ENCODE measurements around the gene MAST4.
A peak's percentile ranks its signal among the peaks of the same experiment; 100 is the strongest.

MAST4 gene

DNA sequence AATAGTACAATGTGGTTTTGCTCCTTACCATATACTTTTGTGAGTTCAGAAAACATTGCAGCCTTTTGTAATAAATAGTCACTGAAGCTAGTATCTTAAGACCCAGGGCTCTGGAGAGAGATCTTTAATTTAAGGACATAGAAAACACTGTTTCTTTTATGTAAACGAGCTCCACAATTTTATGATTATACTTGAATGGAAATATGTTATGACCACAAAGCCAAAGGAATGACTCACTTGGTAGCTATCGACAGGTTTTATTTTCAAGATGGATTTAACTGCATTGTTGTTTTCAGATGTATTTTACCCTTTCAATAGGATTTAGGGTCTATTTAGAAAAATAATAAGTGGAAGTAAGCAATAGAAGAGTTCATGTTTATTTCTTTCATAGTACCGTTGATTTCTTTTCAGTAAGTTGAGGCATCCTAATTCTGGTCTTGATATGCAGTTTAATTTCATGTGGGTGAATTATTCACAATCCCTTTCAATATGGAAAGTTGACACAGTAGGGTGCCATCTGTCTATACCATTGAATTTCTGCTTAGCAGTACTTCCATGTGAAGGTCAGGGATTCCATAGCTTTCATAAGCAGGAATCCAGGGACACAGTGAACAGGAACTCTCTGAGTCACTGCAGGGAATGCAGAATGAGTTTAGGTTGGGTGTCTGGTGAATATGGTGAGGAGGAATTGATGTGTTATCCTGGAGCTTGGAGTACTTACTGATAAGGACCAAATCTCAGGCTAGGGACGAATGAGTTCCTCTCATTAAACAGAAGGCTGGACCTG, 442.8 kb downstream of the MAST4 start:
- peak in 1 of 3 donors; percentile 70 for DNase-seq
- no peaks in the 10 kb centered on the region for H3K27me3 ChIP-seq (replicated peaks in 2 of 5; ENCODE audit: control insufficient read depth in 4 of 5, insufficient read depth in 5 of 5, low read length in 4 of 5)
- WGBS (ENCODE audit: insufficient coverage) = 64% methylated on average over 1 of the region's 4 CpGs
- H3K4me1 ChIP-seq (ENCODE audit: control extremely low read depth in 1 of 4, control insufficient read depth in 4 of 4, insufficient read depth in 4 of 4, low read length in 3 of 4) = peaks cover 19 to 65% (median 35%) of the 10 kb centered on the region in 4 experiments
- POLR2A ChIA-PET = no interaction called here
- CTCF ChIA-PET = interaction anchor here (1.3 kb wide), 1 partner anchor 8 kb away, joined by 3 read pairs; no protein-coding TSS in a partner anchor
- no peaks in the 10 kb centered on the region for H3K9me3 ChIP-seq (ENCODE audit: control extremely low read depth in 1 of 5, control insufficient read depth in 4 of 5, insufficient read depth in 2 of 5, low read depth in 1 of 5, low read length in 4 of 5)
- H3K4me3 ChIP-seq (ENCODE audit: control insufficient read depth in 1 of 7, extremely low read depth in 1 of 7, insufficient read depth in 4 of 7, low read depth in 2 of 7, low read length in 6 of 7) = no peak overlapping the region
- no peak overlapping the region for H3K27ac ChIP-seq (ENCODE audit: insufficient read depth in 1 of 2, low read depth in 1 of 2, low read length in 2 of 2, poor library complexity in 1 of 2, severe bottlenecking in 2 of 2)
- H3K36me3 ChIP-seq (ENCODE audit: control insufficient read depth in 4 of 4, insufficient read depth in 4 of 4, low read length in 3 of 4) = peaks cover 0 to 2% (median 0%) of the 10 kb centered on the region in 4 experiments

DNA sequence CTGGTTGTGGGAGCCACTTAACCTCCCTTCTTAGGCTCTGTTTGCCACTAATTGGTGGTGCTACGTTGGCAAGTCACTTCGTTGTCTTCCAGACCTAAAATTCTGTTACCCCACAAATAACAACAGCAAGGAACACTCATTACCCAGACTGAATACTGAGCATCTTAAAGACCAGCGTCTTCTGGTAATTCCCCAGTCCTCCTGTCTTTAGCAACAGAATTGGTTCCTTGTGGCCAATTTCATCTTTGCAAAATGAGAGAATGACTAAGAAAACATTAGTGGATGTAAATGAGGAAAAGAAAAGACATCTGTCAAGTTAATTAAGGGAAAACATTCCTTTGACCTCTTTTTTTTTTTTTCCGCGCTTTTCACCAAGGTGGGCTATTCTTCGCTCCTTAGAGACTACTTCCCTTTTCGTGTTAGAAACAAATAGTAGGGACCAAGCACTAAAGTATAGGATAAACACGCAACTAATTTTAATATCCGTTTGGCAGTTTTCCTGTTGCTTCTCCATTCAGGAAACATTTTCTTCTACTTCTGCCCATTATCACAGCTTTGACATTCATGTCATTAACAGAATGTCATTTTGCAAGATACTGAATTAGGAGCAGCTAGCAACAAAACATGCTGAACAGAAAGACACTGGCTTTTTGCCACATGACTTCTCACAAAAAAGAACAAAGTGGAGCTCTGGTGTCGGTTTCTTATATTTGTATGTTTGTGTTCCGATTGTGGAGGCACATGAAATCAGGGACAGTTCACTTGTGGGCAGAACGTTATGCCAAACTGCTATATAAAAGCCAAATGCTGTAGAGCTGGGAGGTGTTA, 446.2 kb downstream of the MAST4 start:
- H3K4me1 ChIP-seq (ENCODE audit: control extremely low read depth in 1 of 4, control insufficient read depth in 4 of 4, insufficient read depth in 4 of 4, low read length in 3 of 4) = peaks cover 16 to 55% (median 23%) of the 10 kb centered on the region in 4 experiments
- POLR2A ChIA-PET = no interaction called here
- WGBS (ENCODE audit: insufficient coverage) = 23% methylated on average over 10 of the region's 12 CpGs
- CTCF ChIA-PET = interaction anchor here (0.8 to 1.1 kb wide), 2 partner anchors 12 to 19 kb away, joined by 3 to 4 read pairs; no protein-coding TSS in a partner anchor
- peak overlapping the region in 5 of 7 experiments; percentile 21 to 68 (median 46) for H3K4me3 ChIP-seq (ENCODE audit: control insufficient read depth in 1 of 7, extremely low read depth in 1 of 7, insufficient read depth in 4 of 7, low read depth in 2 of 7, low read length in 6 of 7)
- no peaks in the 10 kb centered on the region for H3K36me3 ChIP-seq (ENCODE audit: control insufficient read depth in 4 of 4, insufficient read depth in 4 of 4, low read length in 3 of 4)
- DNase-seq = peak in 2 of 3 donors; percentile 62 to 71
- H3K9me3 ChIP-seq (ENCODE audit: control extremely low read depth in 1 of 5, control insufficient read depth in 4 of 5, insufficient read depth in 2 of 5, low read depth in 1 of 5, low read length in 4 of 5) = no peaks in the 10 kb centered on the region
- H3K27me3 ChIP-seq (replicated peaks in 2 of 5; ENCODE audit: control insufficient read depth in 4 of 5, insufficient read depth in 5 of 5, low read length in 4 of 5) = no peaks in the 10 kb centered on the region
- H3K27ac ChIP-seq (ENCODE audit: insufficient read depth in 1 of 2, low read depth in 1 of 2, low read length in 2 of 2, poor library complexity in 1 of 2, severe bottlenecking in 2 of 2) = peak overlapping the region in 1 of 2 experiments; percentile 27

DNA sequence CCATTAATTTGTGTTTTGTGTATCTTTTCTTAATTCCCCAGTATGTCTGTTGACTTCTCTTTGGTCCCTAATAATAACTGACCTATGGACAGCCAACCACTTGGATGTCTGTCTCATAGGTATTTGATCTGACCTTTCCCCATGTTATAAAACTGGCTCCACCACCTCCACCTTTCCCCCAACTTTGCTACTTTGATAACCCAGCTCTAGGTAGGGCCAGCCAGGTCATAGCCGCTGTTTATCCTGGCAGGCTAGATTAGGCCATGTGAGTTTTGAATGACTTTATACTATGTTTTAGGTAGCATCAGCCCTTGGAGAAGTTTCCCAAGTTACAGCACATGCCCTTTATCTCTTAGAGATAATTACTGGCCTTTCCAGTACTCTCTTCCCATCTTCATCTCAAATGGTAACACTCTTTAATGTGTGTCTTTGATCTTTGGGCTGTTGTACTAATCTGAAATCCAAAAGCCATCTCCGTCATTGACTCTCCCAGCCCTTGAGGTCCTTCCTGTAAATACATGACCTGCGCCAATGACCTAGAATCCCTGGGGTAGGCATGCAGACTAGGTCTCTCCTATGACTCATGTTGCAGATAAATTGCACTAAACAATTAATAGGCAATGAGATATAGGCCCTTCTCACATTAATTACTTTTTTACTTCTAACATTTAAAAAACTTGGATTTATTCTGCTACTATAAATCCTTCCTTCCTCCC, 447.8 kb downstream of the MAST4 start:
- DNase-seq = no peak
- no peak overlapping the region for H3K27ac ChIP-seq (ENCODE audit: insufficient read depth in 1 of 2, low read depth in 1 of 2, low read length in 2 of 2, poor library complexity in 1 of 2, severe bottlenecking in 2 of 2)
- WGBS (ENCODE audit: insufficient coverage) = 100% methylated on average over 1 of the region's 3 CpGs
- no peaks in the 10 kb centered on the region for H3K9me3 ChIP-seq (ENCODE audit: control extremely low read depth in 1 of 5, control insufficient read depth in 4 of 5, insufficient read depth in 2 of 5, low read depth in 1 of 5, low read length in 4 of 5)
- ChIA-PET CTCF (interaction anchor here (0.7 to 2.0 kb wide), 4 partner anchors 10 to 31 kb away, joined by 3 to 4 read pairs (median 4); no protein-coding TSS in a partner anchor), POLR2A (no interaction called here)
- no peaks in the 10 kb centered on the region for H3K27me3 ChIP-seq (replicated peaks in 2 of 5; ENCODE audit: control insufficient read depth in 4 of 5, insufficient read depth in 5 of 5, low read length in 4 of 5)
- H3K4me3 ChIP-seq (ENCODE audit: control insufficient read depth in 1 of 7, extremely low read depth in 1 of 7, insufficient read depth in 4 of 7, low read depth in 2 of 7, low read length in 6 of 7) = no peak overlapping the region
- peaks cover 17 to 54% (median 26%) of the 10 kb centered on the region in 4 experiments for H3K4me1 ChIP-seq (ENCODE audit: control extremely low read depth in 1 of 4, control insufficient read depth in 4 of 4, insufficient read depth in 4 of 4, low read length in 3 of 4)
- H3K36me3 ChIP-seq (ENCODE audit: control insufficient read depth in 4 of 4, insufficient read depth in 4 of 4, low read length in 3 of 4) = no peaks in the 10 kb centered on the region

DNA sequence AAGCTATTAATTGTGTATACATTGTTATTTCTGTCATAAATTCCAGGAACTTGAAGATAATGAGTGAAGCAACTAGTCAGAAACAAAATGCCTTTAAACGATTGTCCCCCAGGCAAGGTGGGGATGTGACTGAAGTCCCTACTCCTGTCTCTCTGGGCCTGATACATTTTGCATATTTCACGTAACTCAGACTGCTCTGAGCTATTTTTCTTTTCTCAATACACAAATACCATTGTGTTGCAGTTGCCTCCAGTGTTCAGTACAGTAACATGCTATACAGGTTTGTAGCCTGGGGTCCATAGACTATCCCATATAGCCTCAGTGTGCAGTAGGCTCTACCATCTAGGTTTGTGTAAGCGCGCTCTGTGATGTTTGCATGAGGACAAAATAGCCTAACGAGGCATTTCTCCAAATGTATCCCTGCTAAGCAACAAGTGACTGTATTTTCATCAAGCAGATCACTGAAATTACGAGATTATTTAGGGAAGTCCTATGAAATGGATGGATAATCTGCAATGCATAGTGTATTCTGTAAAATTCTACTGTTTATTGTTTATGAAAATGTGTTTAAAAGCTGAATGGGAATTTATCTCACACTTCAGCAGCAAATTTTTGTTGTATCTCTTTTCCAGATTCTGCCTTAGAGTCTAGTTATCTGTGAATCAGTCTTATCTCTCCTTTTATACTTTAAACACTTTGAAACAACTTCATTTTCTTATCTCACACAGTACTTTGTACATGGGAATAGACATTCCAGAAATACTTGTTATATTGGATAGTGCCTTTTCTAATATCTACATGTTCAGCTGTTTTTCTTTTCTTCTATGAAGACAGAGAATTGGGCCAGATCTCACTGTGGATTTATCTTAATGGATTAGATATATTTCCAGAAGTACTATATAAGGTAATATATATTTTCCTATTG, 449.9 kb downstream of the MAST4 start:
- no peak overlapping the region for H3K4me3 ChIP-seq (ENCODE audit: control insufficient read depth in 1 of 7, extremely low read depth in 1 of 7, insufficient read depth in 4 of 7, low read depth in 2 of 7, low read length in 6 of 7)
- H3K27me3 ChIP-seq (replicated peaks in 2 of 5; ENCODE audit: control insufficient read depth in 4 of 5, insufficient read depth in 5 of 5, low read length in 4 of 5) = no peaks in the 10 kb centered on the region
- H3K27ac ChIP-seq (ENCODE audit: insufficient read depth in 1 of 2, low read depth in 1 of 2, low read length in 2 of 2, poor library complexity in 1 of 2, severe bottlenecking in 2 of 2) = no peak overlapping the region
- DNase-seq = no peak
- WGBS (ENCODE audit: insufficient coverage) = 100% methylated on average over 3 of the region's 6 CpGs
- H3K36me3 ChIP-seq (ENCODE audit: control insufficient read depth in 4 of 4, insufficient read depth in 4 of 4, low read length in 3 of 4) = peaks cover 0 to 2% (median 0%) of the 10 kb centered on the region in 4 experiments
- ChIA-PET CTCF (interaction anchor here (0.8 to 2.0 kb wide), 7 partner anchors 9 to 44 kb away, joined by 3 to 6 read pairs (median 4); no protein-coding TSS in a partner anchor), POLR2A (interaction anchor here (0.6 kb wide), 1 partner anchor 43 kb away, joined by 3 read pairs; no protein-coding TSS in a partner anchor)
- H3K9me3 ChIP-seq (ENCODE audit: control extremely low read depth in 1 of 5, control insufficient read depth in 4 of 5, insufficient read depth in 2 of 5, low read depth in 1 of 5, low read length in 4 of 5) = no peaks in the 10 kb centered on the region
- peaks cover 12 to 55% (median 26%) of the 10 kb centered on the region in 4 experiments for H3K4me1 ChIP-seq (ENCODE audit: control extremely low read depth in 1 of 4, control insufficient read depth in 4 of 4, insufficient read depth in 4 of 4, low read length in 3 of 4)

DNA sequence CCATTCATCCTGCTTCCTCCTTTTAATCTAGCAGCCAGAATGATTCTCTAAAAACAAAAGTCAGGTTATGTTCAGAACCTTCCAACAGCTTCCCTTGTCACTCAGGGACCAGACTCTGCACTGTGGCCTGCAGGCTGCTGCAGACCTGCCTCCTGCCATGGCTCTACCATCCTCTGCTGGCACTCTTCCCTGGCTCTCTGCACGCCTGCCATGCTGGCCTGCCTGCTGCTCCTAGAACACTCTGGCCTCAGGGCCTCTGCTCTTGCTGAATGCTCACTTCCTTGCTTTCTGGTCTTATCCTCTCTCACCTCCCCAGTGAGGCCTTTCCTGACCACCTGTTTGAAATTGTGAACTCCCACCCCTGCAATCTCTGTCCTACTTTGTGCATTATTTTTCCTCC, 451.0 kb downstream of the MAST4 start:
- POLR2A ChIA-PET = interaction anchor here (1.0 kb wide), 1 partner anchor 44 kb away, joined by 3 read pairs; no protein-coding TSS in a partner anchor
- DNase-seq = peak in 2 of 3 donors; percentile 61 to 67
- H3K27me3 ChIP-seq (replicated peaks in 2 of 5; ENCODE audit: control insufficient read depth in 4 of 5, insufficient read depth in 5 of 5, low read length in 4 of 5) = no peaks in the 10 kb centered on the region
- H3K9me3 ChIP-seq (ENCODE audit: control extremely low read depth in 1 of 5, control insufficient read depth in 4 of 5, insufficient read depth in 2 of 5, low read depth in 1 of 5, low read length in 4 of 5) = no peaks in the 10 kb centered on the region
- H3K4me1 ChIP-seq (ENCODE audit: control extremely low read depth in 1 of 4, control insufficient read depth in 4 of 4, insufficient read depth in 4 of 4, low read length in 3 of 4) = peaks cover 9 to 50% (median 21%) of the 10 kb centered on the region in 4 experiments
- no peak overlapping the region for H3K27ac ChIP-seq (ENCODE audit: insufficient read depth in 1 of 2, low read depth in 1 of 2, low read length in 2 of 2, poor library complexity in 1 of 2, severe bottlenecking in 2 of 2)
- H3K4me3 ChIP-seq (ENCODE audit: control insufficient read depth in 1 of 7, extremely low read depth in 1 of 7, insufficient read depth in 4 of 7, low read depth in 2 of 7, low read length in 6 of 7) = peak overlapping the region in 1 of 7 experiments; percentile 43
- 0% methylated on average over 1 of the region's 1 CpG for WGBS (ENCODE audit: insufficient coverage)
- CTCF ChIA-PET = interaction anchor here (0.8 to 1.9 kb wide), 6 partner anchors 10 to 45 kb away, joined by 3 to 6 read pairs (median 4); no protein-coding TSS in a partner anchor
- H3K36me3 ChIP-seq (ENCODE audit: control insufficient read depth in 4 of 4, insufficient read depth in 4 of 4, low read length in 3 of 4) = peaks cover 0 to 2% (median 0%) of the 10 kb centered on the region in 4 experiments

GRCh38 chr5:67047616-67048015, 451.4 kb downstream of the MAST4 start:
- ChIA-PET CTCF (interaction anchor here (1.4 to 1.8 kb wide), 2 partner anchors 13 to 33 kb away, joined by 5 to 6 read pairs; no protein-coding TSS in a partner anchor), POLR2A (interaction anchor here (1.0 kb wide), 1 partner anchor 45 kb away, joined by 3 read pairs; no protein-coding TSS in a partner anchor)
- H3K27me3 ChIP-seq (replicated peaks in 2 of 5; ENCODE audit: control insufficient read depth in 4 of 5, insufficient read depth in 5 of 5, low read length in 4 of 5) = no peaks in the 10 kb centered on the region
- DNase-seq = no peak
- WGBS (ENCODE audit: insufficient coverage) = 86% methylated on average over 1 of the region's 2 CpGs
- no peaks in the 10 kb centered on the region for H3K9me3 ChIP-seq (ENCODE audit: control extremely low read depth in 1 of 5, control insufficient read depth in 4 of 5, insufficient read depth in 2 of 5, low read depth in 1 of 5, low read length in 4 of 5)
- peaks cover 0 to 2% (median 0%) of the 10 kb centered on the region in 4 experiments for H3K36me3 ChIP-seq (ENCODE audit: control insufficient read depth in 4 of 4, insufficient read depth in 4 of 4, low read length in 3 of 4)
- no peak overlapping the region for H3K27ac ChIP-seq (ENCODE audit: insufficient read depth in 1 of 2, low read depth in 1 of 2, low read length in 2 of 2, poor library complexity in 1 of 2, severe bottlenecking in 2 of 2)
- no peak overlapping the region for H3K4me3 ChIP-seq (ENCODE audit: control insufficient read depth in 1 of 7, extremely low read depth in 1 of 7, insufficient read depth in 4 of 7, low read depth in 2 of 7, low read length in 6 of 7)
- H3K4me1 ChIP-seq (ENCODE audit: control extremely low read depth in 1 of 4, control insufficient read depth in 4 of 4, insufficient read depth in 4 of 4, low read length in 3 of 4) = peaks cover 7 to 46% (median 18%) of the 10 kb centered on the region in 4 experiments
